B cell (primary cell): ENCODE results near the gene STK33. TPM values are rescaled to one million over a fixed set of nuclear protein-coding genes. Genes with fewer than 3 reads are reported as not detected.

Experiments used
- ATAC-seq: fragments of 200-7000 bp; cut with Tn5 transposase; one replicate; pipeline ENCODE4 v1.10.0; 2021; ENCODE audit warnings: low read depth, mild to moderate bottlenecking, moderate number of reproducible peaks, moderate library complexity
- CTCF ChIA-PET: fragments of 350-600 bp; sonication (Branson Sonifier 250); formaldehyde crosslinking; loops from one replicate; lab custom pipeline; 2021; ENCODE audit warnings: antibody characterized with exemption, inconsistent platforms; lab: Charles Lee
- POLR2A ChIA-PET: fragments of 350-600 bp; sonication (Branson Sonifier 250); formaldehyde crosslinking; loops from one replicate; lab custom pipeline; 2021; ENCODE audit warnings: antibody characterized with exemption; lab: Charles Lee
- DNase-seq: peaks from one replicate; pipeline ENCODE4 v3.0.0; 2013
- H2AFZ ChIP-seq: 2 replicates; pipeline ENCODE4 v1.6.1; 2012; ENCODE audit warnings: mild to moderate bottlenecking, low read depth, low read length; ENCODE audit not compliant: insufficient read depth, poor library complexity, severe bottlenecking
- H3K27ac ChIP-seq, 2 donors: 1 replicate in 1 of 2; 2 replicates in 1 of 2; pipeline ENCODE4 v1.5.1; 2012 to 2013; ENCODE audit warnings: low read length in 2 of 2, mild to moderate bottlenecking in 2 of 2, moderate library complexity in 1 of 2
- H3K27me3 ChIP-seq, 4 experiments: fragments of 200-600 bp in 1 of 4; sonication (generic) in 1 of 4; replicated peaks in 1 of 4; 1 replicate in 2 of 4; 2 replicates in 2 of 4; pipeline versions ENCODE4 v1.6.1 to v1.7.0; 2013 to 2016; ENCODE audit warnings: low read length in 3 of 4, mild to moderate bottlenecking in 2 of 4, mixed read lengths in 1 of 4, moderate library complexity in 1 of 4; ENCODE audit not compliant: insufficient read depth in 4 of 4, control insufficient read depth in 3 of 4; ENCODE audit errors: control extremely low read depth in 1 of 4
- H3K36me3 ChIP-seq, 2 experiments: replicated peaks in 1 of 2; 1 replicate in 1 of 2; 2 replicates in 1 of 2; pipeline versions ENCODE4 v1.6.1 to v1.7.1; 2013; ENCODE audit warnings: low read length in 1 of 2; ENCODE audit not compliant: insufficient read depth in 2 of 2, control insufficient read depth in 1 of 2; ENCODE audit errors: control extremely low read depth in 1 of 2, extremely low read depth in 1 of 2
- H3K4me1 ChIP-seq, 2 donors: fragments of 200-600 bp in 1 of 2; sonication (generic) in 1 of 2; 1 replicate in 1 of 2; 2 replicates in 1 of 2; pipeline versions ENCODE4 v1.5.1 to v1.6.1; 2013 to 2017; ENCODE audit warnings: low read length in 2 of 2; ENCODE audit not compliant: control insufficient read depth in 2 of 2, insufficient read depth in 2 of 2
- H3K4me2 ChIP-seq: replicated peaks from 2 replicates; pipeline ENCODE3; 2012; ENCODE audit warnings: mild to moderate bottlenecking, low read depth, low read length; ENCODE audit not compliant: poor library complexity, severe bottlenecking
- H3K4me3 ChIP-seq, 5 experiments: fragments of 200-600 bp in 1 of 5; sonication (generic) in 1 of 5; 1 replicate in 3 of 5; 2 replicates in 2 of 5; pipeline versions ENCODE4 v1.5.1 to v1.7.0; 2011 to 2016; ENCODE audit warnings: low read length in 4 of 5, mild to moderate bottlenecking in 4 of 5, low read depth in 2 of 5, control low read depth in 1 of 5, moderate library complexity in 1 of 5; ENCODE audit not compliant: insufficient read depth in 1 of 5; ENCODE audit errors: control extremely low read depth in 1 of 5, extremely low read depth in 1 of 5
- H3K79me2 ChIP-seq: fragments of 200-600 bp; sonication (generic); one replicate; pipeline ENCODE4 v1.6.0; 2016; ENCODE audit warnings: low read length; ENCODE audit not compliant: control insufficient read depth, insufficient read depth
- H3K9ac ChIP-seq: fragments of 200-600 bp; sonication (generic); 2 replicates; pipeline ENCODE4 v1.6.1; 2017; ENCODE audit warnings: mild to moderate bottlenecking, low read length, moderate library complexity
- H3K9me3 ChIP-seq, 3 donors: one replicate each; pipeline versions ENCODE4 v1.6.1 to v1.7.1; 2013; ENCODE audit warnings: low read length in 2 of 3; ENCODE audit not compliant: control insufficient read depth in 2 of 3, insufficient read depth in 1 of 3; ENCODE audit errors: control extremely low read depth in 1 of 3
- H4K20me1 ChIP-seq: 2 replicates; pipeline ENCODE4 v1.6.0; 2012; ENCODE audit warnings: mild to moderate bottlenecking, low read length; ENCODE audit not compliant: insufficient read depth, control insufficient read depth, poor library complexity, severe bottlenecking
- H3K27ac Mint-ChIP-seq: one replicate; pipeline ENCODE4 v1.8.0; 2021; ENCODE audit warnings: mixed read lengths
- H3K27me3 Mint-ChIP-seq: one replicate; pipeline ENCODE4 v1.8.0; 2021; ENCODE audit warnings: mixed read lengths
- H3K4me1 Mint-ChIP-seq: one replicate; pipeline ENCODE4 v1.8.0; 2021; ENCODE audit warnings: mixed read lengths
- H3K4me3 Mint-ChIP-seq: one replicate; pipeline ENCODE4 v1.8.0; 2021; ENCODE audit warnings: mixed read lengths
- H3K9me3 Mint-ChIP-seq: one replicate; pipeline ENCODE4 v1.8.0; 2022; ENCODE audit warnings: mixed read lengths; ENCODE audit not compliant: insufficient read depth
- CTCF ChIP-seq: fragments of 200-600 bp; IDR thresholded peaks from one replicate; pipeline ENCODE4 v1.8.0; 2022; ENCODE audit warnings: antibody characterized with exemption, mild to moderate bottlenecking
- EZH2 ChIP-seq: IDR thresholded peaks from 2 replicates; pipeline ENCODE4 v1.6.1; 2012; ENCODE audit warnings: borderline replicate concordance, low read depth, mild to moderate bottlenecking, moderate library complexity, low read length; ENCODE audit not compliant: insufficient read depth, poor library complexity, severe bottlenecking
- WGBS: methylation state at CpG from one replicate; pipeline ENCODE4 v1.1.5; 2013; ENCODE audit warnings: missing lambda C conversion rate; ENCODE audit not compliant: insufficient coverage; 5-methylcytosine and 5-hydroxymethylcytosine counted together
- intact Hi-C: fragments of 100-400 bp; cut with micrococcal nuclease; formaldehyde crosslinking; loops from one replicate; pipeline ENCODE4 v1.10.0; 2022
- polyA plus RNA-seq: library from polyadenylated mRNA; depleted of rRNA; stranded (reverse); fragments of >200 nt; gene quantifications from 2 replicates; pipeline ENCODE4 v1.2.3, GENCODE V29; 2012
- total RNA-seq, 2 donors: library from RNA; stranded (reverse); fragments of 120-200 nt in 1 of 2; gene quantifications; 1 replicate in 1 of 2; 2 replicates in 1 of 2; pipeline versions ENCODE4 v1.2.3 to v1.2.4, GENCODE V29; 2013 to 2022

Gene STK33
- total and polyA plus RNA-seq, 2 donors (not counting 1 experiment from before 2014, with no cell fraction given): 3.1 to 9.3 TPM

- no peaks in the 10 kb centered on the region for H3K27me3 ChIP-seq
- Mint-ChIP-seq H3K9me3 (no peaks in the 10 kb centered on the region), H3K4me1 (no peaks in the 10 kb centered on the region), H3K27ac (no peak overlapping the region), H3K27me3 (no peaks in the 10 kb centered on the region), H3K4me3 (no peak overlapping the region)
- H3K27ac ChIP-seq: no peak overlapping the region
- no peak overlapping the region for H3K4me2 ChIP-seq
- no peak for DNase-seq
- no peaks in the 10 kb centered on the region for H3K4me1 ChIP-seq
- H4K20me1 ChIP-seq: no peaks in the 10 kb centered on the region
- H2AFZ ChIP-seq: no peak overlapping the region
- no peak for TF ChIP-seq CTCF
- TF ChIP-seq EZH2: no peak
- H3K79me2 ChIP-seq: no peaks in the 10 kb centered on the region
- H3K4me3 ChIP-seq: no peak overlapping the region
- H3K36me3 ChIP-seq: no peaks in the 10 kb centered on the region
- intact Hi-C loops: no loop called here
- CTCF ChIA-PET: no interaction called here
- ATAC-seq: no peak
- 100% methylated on average over 5 of the region's 10 CpGs for WGBS
- POLR2A ChIA-PET: no interaction called here
- H3K9ac ChIP-seq: no peak overlapping the region
- H3K9me3 ChIP-seq: no peaks in the 10 kb centered on the region
These were observed 225.3 kb downstream of the STK33 start for GRCh38 chr11:8368772-8369171.

DNA sequence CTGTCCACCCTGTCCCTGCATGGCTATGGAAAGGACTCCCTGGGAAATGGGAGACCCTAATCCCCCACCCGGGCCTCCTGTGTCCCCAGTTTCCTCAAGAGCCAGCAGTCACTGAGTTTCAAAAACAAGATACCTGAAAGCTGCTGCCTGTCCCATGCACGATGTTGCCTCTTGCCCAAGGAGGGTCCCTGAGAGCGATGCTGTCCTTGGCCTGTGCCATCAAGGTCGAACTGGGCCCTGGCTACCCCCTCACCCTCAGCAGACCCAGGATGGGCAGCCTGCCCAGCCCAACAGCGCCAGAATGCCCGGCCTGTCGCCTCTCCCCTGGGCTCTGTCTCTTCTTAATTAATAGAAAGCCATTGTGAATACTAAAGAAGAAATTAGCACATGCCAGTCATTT is 225.8 kb downstream of the STK33 start:
- no peak for TF ChIP-seq EZH2
- TF ChIP-seq CTCF: no peak
- Histone ChIP-seq H3K9me3 (no peaks in the 10 kb centered on the region), H3K36me3 (no peaks in the 10 kb centered on the region), H3K79me2 (no peaks in the 10 kb centered on the region), H3K4me3 (no peak overlapping the region), H3K27ac (no peak overlapping the region), H3K4me2 (no peak overlapping the region), H3K9ac (no peak overlapping the region), H4K20me1 (no peaks in the 10 kb centered on the region), H2AFZ (no peak overlapping the region), H3K4me1 (no peaks in the 10 kb centered on the region), H3K27me3 (no peaks in the 10 kb centered on the region)
- intact Hi-C loops: no loop called here
- 86% methylated on average over 4 of the region's 7 CpGs for WGBS
- DNase-seq: no peak
- CTCF ChIA-PET: no interaction called here
- H3K4me1 Mint-ChIP-seq: no peaks in the 10 kb centered on the region
- no peak overlapping the region for H3K4me3 Mint-ChIP-seq
- POLR2A ChIA-PET: no interaction called here
- no peak for ATAC-seq
- H3K27me3 Mint-ChIP-seq: no peaks in the 10 kb centered on the region
- no peaks in the 10 kb centered on the region for H3K9me3 Mint-ChIP-seq
- no peak overlapping the region for H3K27ac Mint-ChIP-seq
